HepG2 (cell line): Measurements from ENCODE around the gene NOL4L. TPM values are rescaled to one million over a fixed set of nuclear protein-coding genes. Genes with fewer than 3 reads are reported as not detected.
A peak's percentile ranks its signal among the peaks of the same experiment; 100 is the strongest.

Source experiments
- CHCHD3 ChIP-seq: sonication (generic); formaldehyde crosslinking; IDR thresholded peaks from 2 replicates; pipeline ENCODE4 v1.8.0; 2022; ENCODE audit warnings: mild to moderate bottlenecking, missing genetic modification reagents, moderate library complexity
- JUN ChIP-seq: sonication (generic); formaldehyde crosslinking; IDR thresholded peaks from 2 replicates; pipeline ENCODE4 v1.4.0; 2020; ENCODE audit warnings: mild to moderate bottlenecking, missing genetic modification reagents
- TMF1 ChIP-seq: sonication (generic); formaldehyde crosslinking; IDR thresholded peaks from 2 replicates; pipeline ENCODE4 v1.8.1; 2022; ENCODE audit warnings: low read depth, missing genetic modification reagents
- ZNF225 ChIP-seq: sonication (generic); formaldehyde crosslinking; IDR thresholded peaks from 2 replicates; pipeline ENCODE4 v1.4.0; 2020; ENCODE audit warnings: mild to moderate bottlenecking, missing genetic modification reagents
- polyA plus RNA-seq, 8 experiments: library from polyadenylated mRNA; depleted of rRNA in 3 of 8; stranded (reverse) in 7 of 8; unstranded in 1 of 8; fragments of >200 nt; fragmentation: Illumina TruSeq in 4 of 8; extraction: Trizol in 4 of 8; gene quantifications; 2 replicates each; pipeline versions ENCODE4 v1.2.1 to v1.2.3, GENCODE V29; 2011 to 2016; ENCODE audit warnings: low read depth in 4 of 8, missing spikeins in 1 of 8, mixed read lengths in 1 of 8; ENCODE audit not compliant: insufficient read depth in 1 of 8
- total RNA-seq, 5 experiments: library from RNA; depleted of rRNA; stranded (reverse); fragments of >200 nt; fragmentation: Illumina TruSeq; extraction: Trizol; gene quantifications; 2 replicates each; pipeline ENCODE4 v1.2.3, GENCODE V29; 2016; ENCODE audit warnings: low read depth in 1 of 5
- TF ChIP-seq, protein P1 (sequence below), 2 experiments: fragments of 450-650 bp in 1 of 2; sonication (generic) in 1 of 2; formaldehyde crosslinking in 1 of 2; IDR thresholded peaks; 2 replicates each; pipeline versions ENCODE4 v1.6.1 to v1.8.0; 2016 to 2022; ENCODE audit warnings: antibody characterized with exemption in 1 of 2, mild to moderate bottlenecking in 1 of 2, missing genetic modification reagents in 1 of 2
- TF ChIP-seq, protein P2 (sequence below): sonication (generic); formaldehyde crosslinking; IDR thresholded peaks from 2 replicates; pipeline ENCODE4 v1.4.0; 2020; ENCODE audit warnings: mild to moderate bottlenecking, missing genetic modification reagents, borderline replicate concordance
- TF ChIP-seq, protein P3 (sequence below): sonication (generic); formaldehyde crosslinking; IDR thresholded peaks from 2 replicates; pipeline ENCODE4 v1.9.0; 2021; ENCODE audit warnings: missing genetic modification reagents, borderline replicate concordance

NOL4L gene
- total and polyA plus RNA-seq, 2 of the 13 experiments (the other 11 are each of a cell fraction or from before 2014, with no cell fraction given), result 16.6 to 35.4 TPM

DNA sequence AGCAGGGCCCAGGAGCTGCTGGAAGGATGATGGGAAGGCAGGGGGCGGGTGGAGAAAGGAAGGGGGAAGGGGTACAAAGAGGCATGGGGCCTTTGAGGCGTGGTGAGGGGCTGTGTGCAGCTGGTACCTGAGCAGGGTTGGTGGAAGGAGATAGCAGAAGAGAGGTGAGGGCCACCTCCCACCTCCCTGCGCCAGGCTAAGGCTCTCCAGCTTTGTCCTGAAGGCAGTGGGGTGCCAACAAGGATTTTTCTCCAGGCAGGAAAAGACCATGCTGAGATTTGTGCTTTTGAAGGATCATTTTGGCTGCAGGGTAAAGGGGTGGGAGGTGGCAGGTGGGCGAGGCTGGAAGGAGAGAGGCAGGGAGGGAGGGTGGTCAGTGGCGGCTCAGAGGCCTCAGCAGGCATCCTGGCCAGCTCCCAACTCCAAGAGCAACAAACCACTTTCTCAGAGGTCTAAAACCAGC lies 40.8 kb downstream of the NOL4L start (continued):
- TF ChIP-seq, protein P1, sequence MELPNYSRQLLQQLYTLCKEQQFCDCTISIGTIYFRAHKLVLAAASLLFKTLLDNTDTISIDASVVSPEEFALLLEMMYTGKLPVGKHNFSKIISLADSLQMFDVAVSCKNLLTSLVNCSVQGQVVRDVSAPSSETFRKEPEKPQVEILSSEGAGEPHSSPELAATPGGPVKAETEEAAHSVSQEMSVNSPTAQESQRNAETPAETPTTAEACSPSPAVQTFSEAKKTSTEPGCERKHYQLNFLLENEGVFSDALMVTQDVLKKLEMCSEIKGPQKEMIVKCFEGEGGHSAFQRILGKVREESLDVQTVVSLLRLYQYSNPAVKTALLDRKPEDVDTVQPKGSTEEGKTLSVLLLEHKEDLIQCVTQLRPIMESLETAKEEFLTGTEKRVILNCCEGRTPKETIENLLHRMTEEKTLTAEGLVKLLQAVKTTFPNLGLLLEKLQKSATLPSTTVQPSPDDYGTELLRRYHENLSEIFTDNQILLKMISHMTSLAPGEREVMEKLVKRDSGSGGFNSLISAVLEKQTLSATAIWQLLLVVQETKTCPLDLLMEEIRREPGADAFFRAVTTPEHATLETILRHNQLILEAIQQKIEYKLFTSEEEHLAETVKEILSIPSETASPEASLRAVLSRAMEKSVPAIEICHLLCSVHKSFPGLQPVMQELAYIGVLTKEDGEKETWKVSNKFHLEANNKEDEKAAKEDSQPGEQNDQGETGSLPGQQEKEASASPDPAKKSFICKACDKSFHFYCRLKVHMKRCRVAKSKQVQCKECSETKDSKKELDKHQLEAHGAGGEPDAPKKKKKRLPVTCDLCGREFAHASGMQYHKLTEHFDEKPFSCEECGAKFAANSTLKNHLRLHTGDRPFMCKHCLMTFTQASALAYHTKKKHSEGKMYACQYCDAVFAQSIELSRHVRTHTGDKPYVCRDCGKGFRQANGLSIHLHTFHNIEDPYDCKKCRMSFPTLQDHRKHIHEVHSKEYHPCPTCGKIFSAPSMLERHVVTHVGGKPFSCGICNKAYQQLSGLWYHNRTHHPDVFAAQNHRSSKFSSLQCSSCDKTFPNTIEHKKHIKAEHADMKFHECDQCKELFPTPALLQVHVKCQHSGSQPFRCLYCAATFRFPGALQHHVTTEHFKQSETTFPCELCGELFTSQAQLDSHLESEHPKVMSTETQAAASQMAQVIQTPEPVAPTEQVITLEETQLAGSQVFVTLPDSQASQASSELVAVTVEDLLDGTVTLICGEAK (IDR thresholded peaks at IDR 0.05), result no peak
- TF ChIP-seq, protein P1 (CRISPR knock-in tag; IDR thresholded peaks at IDR 0.05), result no peak
- TF ChIP-seq TMF1 (CRISPR knock-in tag) (peak; percentile 15; the same call in 1 of the 2 replicates), CHCHD3 (CRISPR knock-in tag) (0 out of 2 replicates have a peak, but pooled peaks have one; percentile 12), ZNF225 (peak; percentile 29; the same call in 1 of the 2 replicates), JUN (peak; percentile 59; the same call in 1 of the 2 replicates)
- TF ChIP-seq, protein P2, sequence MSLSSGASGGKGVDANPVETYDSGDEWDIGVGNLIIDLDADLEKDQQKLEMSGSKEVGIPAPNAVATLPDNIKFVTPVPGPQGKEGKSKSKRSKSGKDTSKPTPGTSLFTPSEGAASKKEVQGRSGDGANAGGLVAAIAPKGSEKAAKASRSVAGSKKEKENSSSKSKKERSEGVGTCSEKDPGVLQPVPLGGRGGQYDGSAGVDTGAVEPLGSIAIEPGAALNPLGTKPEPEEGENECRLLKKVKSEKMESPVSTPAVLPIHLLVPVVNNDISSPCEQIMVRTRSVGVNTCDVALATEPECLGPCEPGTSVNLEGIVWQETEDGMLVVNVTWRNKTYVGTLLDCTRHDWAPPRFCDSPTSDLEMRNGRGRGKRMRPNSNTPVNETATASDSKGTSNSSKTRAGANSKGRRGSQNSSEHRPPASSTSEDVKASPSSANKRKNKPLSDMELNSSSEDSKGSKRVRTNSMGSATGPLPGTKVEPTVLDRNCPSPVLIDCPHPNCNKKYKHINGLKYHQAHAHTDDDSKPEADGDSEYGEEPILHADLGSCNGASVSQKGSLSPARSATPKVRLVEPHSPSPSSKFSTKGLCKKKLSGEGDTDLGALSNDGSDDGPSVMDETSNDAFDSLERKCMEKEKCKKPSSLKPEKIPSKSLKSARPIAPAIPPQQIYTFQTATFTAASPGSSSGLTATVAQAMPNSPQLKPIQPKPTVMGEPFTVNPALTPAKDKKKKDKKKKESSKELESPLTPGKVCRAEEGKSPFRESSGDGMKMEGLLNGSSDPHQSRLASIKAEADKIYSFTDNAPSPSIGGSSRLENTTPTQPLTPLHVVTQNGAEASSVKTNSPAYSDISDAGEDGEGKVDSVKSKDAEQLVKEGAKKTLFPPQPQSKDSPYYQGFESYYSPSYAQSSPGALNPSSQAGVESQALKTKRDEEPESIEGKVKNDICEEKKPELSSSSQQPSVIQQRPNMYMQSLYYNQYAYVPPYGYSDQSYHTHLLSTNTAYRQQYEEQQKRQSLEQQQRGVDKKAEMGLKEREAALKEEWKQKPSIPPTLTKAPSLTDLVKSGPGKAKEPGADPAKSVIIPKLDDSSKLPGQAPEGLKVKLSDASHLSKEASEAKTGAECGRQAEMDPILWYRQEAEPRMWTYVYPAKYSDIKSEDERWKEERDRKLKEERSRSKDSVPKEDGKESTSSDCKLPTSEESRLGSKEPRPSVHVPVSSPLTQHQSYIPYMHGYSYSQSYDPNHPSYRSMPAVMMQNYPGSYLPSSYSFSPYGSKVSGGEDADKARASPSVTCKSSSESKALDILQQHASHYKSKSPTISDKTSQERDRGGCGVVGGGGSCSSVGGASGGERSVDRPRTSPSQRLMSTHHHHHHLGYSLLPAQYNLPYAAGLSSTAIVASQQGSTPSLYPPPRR (CRISPR knock-in tag), result no peak
- TF ChIP-seq, protein P3, sequence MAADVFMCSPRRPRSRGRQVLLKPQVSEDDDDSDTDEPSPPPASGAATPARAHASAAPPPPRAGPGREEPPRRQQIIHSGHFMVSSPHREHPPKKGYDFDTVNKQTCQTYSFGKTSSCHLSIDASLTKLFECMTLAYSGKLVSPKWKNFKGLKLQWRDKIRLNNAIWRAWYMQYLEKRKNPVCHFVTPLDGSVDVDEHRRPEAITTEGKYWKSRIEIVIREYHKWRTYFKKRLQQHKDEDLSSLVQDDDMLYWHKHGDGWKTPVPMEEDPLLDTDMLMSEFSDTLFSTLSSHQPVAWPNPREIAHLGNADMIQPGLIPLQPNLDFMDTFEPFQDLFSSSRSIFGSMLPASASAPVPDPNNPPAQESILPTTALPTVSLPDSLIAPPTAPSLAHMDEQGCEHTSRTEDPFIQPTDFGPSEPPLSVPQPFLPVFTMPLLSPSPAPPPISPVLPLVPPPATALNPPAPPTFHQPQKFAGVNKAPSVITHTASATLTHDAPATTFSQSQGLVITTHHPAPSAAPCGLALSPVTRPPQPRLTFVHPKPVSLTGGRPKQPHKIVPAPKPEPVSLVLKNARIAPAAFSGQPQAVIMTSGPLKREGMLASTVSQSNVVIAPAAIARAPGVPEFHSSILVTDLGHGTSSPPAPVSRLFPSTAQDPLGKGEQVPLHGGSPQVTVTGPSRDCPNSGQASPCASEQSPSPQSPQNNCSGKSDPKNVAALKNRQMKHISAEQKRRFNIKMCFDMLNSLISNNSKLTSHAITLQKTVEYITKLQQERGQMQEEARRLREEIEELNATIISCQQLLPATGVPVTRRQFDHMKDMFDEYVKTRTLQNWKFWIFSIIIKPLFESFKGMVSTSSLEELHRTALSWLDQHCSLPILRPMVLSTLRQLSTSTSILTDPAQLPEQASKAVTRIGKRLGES (CRISPR knock-in tag), result no peak
